Ecto neural progenitor cell (in vitro differentiated cells): ENCODE results near the gene TUBGCP2.

Experiments
- DNase-seq: peaks from one replicate; pipeline ENCODE4 v3.0.0-alpha.2; 2018; ENCODE audit warnings: low spot score

Gene TUBGCP2, protein sequence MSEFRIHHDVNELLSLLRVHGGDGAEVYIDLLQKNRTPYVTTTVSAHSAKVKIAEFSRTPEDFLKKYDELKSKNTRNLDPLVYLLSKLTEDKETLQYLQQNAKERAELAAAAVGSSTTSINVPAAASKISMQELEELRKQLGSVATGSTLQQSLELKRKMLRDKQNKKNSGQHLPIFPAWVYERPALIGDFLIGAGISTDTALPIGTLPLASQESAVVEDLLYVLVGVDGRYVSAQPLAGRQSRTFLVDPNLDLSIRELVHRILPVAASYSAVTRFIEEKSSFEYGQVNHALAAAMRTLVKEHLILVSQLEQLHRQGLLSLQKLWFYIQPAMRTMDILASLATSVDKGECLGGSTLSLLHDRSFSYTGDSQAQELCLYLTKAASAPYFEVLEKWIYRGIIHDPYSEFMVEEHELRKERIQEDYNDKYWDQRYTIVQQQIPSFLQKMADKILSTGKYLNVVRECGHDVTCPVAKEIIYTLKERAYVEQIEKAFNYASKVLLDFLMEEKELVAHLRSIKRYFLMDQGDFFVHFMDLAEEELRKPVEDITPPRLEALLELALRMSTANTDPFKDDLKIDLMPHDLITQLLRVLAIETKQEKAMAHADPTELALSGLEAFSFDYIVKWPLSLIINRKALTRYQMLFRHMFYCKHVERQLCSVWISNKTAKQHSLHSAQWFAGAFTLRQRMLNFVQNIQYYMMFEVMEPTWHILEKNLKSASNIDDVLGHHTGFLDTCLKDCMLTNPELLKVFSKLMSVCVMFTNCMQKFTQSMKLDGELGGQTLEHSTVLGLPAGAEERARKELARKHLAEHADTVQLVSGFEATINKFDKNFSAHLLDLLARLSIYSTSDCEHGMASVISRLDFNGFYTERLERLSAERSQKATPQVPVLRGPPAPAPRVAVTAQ

GRCh38 chr10:133308421-133309099, at the start of gene TUBGCP2, which contains the start of gene ZNF511:
TSS of gene TUBGCP2 (minus strand) at chr10:133308872. CDS start at chr10:133302941, 5,931 bp downstream.
TSS of gene ZNF511 (plus strand) at chr10:133308914. CDS start at chr10:133308944, 30 bp downstream.
- DNase-seq = peak; percentile 92

- peak; percentile 84 for DNase-seq
Measured at GRCh38 chr10:133357285-133358161, 48.9 kb upstream of the TUBGCP2 start, which contains the start of gene FUOM. TSS of gene FUOM (minus strand) at chr10:133358019. CDS start at chr10:133358007, 12 bp downstream.

DNA sequence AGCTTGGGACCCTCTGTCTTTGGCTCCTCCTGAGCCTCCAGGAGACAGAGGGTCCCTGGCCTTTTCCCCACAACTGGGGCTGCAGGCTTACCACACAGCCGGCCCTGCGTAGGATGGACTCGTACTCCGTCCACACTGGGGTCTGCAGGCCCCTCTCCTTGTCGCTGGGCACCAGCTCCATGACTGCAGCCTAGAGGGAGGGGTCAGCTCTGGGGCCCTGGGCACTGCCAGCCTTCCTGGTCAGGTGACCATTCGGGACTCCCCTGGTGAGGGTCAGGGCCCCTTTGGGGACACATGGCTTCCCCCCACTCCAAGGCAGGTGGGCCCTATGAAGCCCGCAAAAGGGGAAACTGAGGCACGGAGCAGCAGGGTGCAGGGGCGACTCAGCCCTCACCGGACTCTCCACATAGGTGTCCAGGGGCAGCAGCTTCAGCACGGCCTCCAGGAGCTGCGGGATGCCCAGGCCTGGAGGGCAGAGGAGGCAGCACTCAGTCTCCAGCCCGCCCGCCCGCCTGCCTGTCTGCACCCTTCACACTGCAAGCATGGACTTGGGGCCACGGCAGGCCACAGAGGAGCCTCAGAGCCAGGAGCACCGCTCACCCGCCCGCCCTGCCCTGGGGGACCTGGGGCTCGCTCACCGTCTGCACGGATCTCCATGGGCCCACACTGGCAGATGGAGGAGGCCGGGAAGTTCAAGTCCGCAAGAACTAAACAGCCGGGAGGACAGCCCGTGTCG, 48.0 kb upstream of the TUBGCP2 start:
- DNase-seq = no peak

GRCh38 chr10:133355991-133356390, 47.3 kb upstream of the TUBGCP2 start:
- DNase-seq = no peak

- no peak for DNase-seq
Measured at GRCh38 chr10:133355266-133355665, 46.6 kb upstream of the TUBGCP2 start.

DNA sequence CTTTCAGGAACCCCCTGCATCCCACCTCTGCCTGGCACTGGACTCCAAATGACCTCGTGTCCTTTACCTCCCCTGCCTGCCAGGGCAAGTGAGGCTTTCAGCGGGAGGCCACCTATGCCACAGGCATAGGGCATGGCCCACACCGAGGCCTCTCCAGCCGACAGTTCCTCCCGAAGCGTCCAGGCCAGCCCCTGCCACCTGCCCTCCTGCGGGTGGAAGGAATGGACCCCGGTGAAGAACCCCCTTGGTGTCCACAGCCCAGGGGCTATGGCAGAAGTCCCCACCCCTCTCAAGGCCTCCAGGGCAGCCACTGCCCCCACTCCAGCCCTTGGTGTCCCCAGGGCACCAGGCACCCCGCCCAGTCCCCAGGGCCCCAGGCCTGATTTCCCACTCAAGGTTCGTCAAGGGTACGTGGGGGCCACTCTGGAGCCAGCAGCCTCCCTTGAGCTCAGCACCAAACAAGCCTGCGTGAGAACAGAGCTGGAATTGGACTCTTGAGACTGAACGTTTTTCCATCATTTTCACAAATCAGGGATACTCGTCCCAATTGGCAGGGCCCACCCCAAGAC, 46.1 kb upstream of the TUBGCP2 start:
- no peak for DNase-seq

DNA sequence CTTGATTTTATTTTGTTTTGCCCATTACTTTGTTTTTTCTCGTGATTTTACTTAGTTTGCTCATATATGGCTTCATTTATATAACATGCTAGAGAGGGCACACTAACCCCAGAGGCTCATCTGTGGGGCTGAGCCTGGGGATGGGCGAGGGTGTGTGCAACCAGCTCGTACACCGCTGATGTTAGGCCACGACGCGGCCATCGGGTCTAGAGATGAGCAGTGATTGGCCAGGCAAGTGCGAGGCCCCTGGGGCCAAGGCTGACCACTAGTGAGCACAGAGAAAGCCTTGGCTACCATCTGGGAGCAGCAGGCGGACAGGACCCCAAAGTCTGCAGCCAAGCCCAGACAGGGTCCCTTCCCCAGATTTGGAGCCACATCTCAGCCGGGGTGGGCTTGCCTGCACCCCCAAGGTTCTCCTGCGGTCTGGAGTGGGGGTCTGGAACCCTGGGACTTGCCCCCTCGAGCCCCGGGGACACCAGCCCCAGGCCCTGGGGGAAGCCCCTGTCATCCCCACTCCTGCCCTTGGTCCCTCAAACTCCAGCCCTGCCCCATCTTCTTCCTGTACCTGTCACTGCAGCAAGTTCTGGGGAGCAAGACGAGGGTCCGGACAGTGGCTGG, 45.4 kb upstream of the TUBGCP2 start:
- DNase-seq = no peak

DNA sequence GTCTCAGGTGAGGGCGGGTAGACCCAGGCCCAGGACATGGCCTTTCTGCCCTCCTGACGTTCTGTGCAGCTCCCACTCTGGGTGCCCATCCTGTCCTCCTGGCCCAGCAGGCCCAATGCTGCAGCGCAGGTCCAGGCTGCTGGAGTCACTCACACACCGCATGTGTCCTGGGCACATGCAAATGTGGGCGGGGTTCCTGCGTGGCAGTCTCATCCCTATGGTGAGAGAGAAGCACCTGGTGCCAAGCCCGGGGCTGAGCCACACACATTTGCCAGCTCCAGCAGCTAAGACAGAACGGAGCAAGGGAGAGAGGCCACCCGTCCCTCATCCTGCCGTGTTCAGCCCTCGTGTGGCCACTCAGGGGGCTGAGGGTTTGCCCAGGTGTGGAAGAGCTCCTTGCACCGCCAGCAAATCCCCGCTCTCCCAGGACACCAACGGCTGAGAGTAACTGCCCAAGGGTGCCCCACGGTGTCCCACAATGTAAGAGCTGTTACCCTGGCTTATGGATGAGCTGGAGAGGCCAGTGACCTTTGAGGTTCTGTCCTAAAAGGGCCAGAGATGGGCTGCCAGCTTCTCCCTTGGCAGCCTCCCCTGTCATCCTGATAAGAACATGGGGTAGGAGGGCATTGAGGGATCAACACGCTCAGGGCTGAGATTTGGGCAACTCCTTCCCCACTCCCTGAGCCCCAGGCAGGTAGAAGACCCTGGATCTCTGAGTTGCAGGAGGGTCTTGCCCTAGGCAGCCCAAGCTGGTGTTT, 44.7 kb upstream of the TUBGCP2 start:
- DNase-seq = no peak

DNA sequence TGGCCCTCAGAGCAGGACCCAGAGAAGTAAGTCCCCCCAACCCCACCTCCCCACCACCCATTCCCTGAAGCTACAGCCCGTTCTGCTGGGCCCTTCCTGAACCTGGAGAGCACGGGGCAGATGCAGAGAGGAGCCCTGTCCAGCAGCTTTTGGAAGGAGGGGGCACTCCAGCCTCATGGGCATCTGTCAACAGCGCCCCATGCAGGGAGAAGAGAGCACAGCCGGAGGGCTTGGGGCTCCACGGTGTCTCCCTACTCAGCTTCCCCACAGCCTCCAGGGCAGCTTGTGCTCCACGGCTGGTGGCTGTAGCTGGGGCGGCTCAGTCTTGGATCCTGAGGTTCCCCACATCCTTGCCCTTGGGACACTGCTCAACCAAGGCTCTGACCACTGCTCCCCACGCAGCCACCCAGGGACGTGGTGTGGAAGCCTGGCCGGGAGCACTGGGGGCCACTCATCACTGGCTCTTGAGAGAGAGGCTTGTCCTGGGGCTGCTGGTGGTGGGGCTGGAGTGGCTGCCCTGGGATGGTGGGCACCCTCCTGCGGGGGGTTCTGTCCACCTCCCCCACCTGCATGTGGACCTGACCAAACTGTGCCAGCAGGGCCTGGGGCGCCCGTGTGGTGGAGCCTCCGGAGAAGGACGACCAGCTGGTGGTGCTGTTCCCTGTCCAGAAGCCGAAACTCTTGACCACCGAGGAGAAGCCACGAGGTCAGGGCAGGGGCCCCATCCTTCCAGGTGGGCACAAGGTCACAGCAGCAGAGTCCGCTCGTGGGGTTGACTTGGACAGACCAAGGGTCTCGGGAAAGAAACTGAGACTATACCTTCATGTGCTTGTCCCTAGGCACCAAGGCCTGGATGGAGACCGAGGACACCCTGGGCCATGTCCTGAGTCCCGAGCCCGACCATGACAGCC, 43.0 kb upstream of the TUBGCP2 start:
- DNase-seq = no peak

DNA sequence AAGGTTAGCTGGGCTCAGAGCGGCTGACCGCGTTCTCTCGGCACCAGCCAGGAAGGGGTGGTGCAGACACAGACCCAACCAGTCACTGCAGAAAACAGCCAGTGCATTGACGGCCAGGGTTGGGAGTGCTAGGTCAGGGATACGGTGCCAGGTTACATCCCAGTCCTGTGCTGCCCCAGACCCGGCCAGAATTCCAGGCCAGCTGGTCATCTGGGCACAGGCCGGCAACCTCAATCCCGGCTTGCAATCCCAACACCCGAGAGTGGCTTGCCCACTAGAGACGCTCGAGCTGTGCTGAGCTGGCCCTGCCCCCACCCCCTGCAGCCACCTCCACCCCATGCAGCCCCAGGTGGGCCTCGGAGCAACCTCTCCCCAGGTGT, 42.3 kb upstream of the TUBGCP2 start:
- no peak for DNase-seq

GRCh38 chr10:133350283-133350949, 41.7 kb upstream of the TUBGCP2 start:
- DNase-seq = no peak

DNA sequence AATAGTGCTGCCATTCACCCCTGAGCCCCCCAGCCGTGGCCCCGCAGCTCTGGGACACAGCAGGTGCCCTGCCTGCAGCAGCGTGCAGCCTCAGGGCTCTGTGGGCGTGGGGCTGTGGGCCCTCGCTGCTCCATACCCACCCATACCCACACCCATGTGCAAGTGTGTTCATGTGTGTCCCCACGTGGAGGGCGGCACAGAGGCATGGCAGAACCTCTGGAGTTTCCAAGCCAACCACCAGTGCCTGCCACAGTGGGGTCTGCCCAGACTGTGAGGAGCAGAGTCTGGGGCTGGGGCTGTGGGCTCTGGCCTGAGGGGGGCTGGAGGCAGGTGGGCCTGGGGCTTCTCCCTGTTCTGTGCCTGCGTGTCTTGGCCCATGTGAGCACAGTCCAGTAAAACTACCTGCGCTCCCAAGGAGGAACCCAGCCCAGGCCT, 40.9 kb upstream of the TUBGCP2 start:
- no peak for DNase-seq

DNA sequence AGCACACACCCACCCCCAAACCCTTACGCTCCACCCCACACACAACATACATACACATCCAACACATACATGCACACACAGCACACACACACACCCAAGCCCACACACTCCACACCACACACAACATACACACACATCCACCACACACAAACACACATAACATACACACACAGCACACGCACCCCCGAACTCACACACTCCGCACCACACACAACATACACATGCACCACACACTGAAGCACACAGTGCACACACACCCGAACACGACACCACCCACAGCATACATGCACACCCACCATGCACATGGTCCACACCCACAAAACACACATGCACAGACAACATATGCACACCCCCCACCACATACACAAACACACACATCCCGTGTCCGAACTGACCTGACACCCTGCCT, 40.5 kb upstream of the TUBGCP2 start:
- DNase-seq = no peak

GRCh38 chr10:133347710-133348517, 39.2 kb upstream of the TUBGCP2 start:
- DNase-seq = no peak

GRCh38 chr10:133346413-133346812, 37.7 kb upstream of the TUBGCP2 start:
- DNase-seq = no peak

- no peak for DNase-seq
Measured at GRCh38 chr10:133344236-133344635, 35.6 kb upstream of the TUBGCP2 start.
